Neural progenitor cell (in vitro differentiated cells): Measurements from ENCODE around the gene NUP85.

ENCODE experiments used
- CTCF ChIP-seq: fragments of 200-600 bp; sonication (generic); IDR thresholded peaks from 2 replicates; pipeline ENCODE4 v1.5.1; 2017; ENCODE audit warnings: antibody characterized with exemption, mild to moderate bottlenecking
- EZH2phosphoT487 ChIP-seq: fragments of 200-600 bp; sonication (generic); IDR thresholded peaks from 2 replicates; pipeline ENCODE4 v1.6.1; 2017; ENCODE audit warnings: antibody characterized with exemption

- TF ChIP-seq CTCF (no peak), EZH2phosphoT487 (no peak)
Measured at GRCh38 chr17:75182569-75183436, 22.7 kb upstream of the NUP85 start, which contains the start of gene SUMO2.
